ENCODE results near the gene BCL2. TPM values are rescaled to one million over a fixed set of nuclear protein-coding genes. Genes with fewer than 3 reads are reported as not detected.

BCL2 gene
- total RNA-seq, 1 experiment from 2014 or later, result 2.6 TPM

DNA sequence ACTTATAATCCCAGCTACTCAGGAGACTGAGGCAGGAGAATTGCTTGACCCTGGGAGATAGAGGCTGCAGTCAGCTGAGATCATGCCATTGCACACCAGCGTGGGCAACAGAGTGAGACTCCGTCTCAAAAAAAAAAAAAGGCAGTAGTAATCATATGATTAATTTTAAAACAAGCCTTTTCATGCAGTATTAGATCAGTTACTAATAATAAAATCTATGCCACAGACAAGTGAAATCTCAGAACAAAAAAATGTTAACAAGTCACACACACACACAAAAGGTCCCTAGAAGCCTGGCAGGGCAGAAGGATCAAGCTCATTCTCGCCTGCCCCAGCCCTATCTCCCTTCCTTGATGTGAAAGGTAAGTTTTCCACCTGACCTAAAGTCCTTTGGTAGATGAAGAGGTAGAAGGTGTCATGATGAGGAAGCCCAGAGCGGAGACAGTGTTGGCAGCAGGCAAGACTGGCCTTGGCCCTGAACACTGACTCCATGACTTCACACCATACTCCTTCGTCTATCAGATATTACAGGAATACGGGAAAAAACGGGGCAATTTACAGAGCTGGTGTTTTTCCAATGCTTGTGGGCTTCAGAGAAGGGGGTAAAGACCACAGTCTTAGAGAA is 36.8 kb upstream of the BCL2 start (continued):
- TF ChIP-seq, protein P1, sequence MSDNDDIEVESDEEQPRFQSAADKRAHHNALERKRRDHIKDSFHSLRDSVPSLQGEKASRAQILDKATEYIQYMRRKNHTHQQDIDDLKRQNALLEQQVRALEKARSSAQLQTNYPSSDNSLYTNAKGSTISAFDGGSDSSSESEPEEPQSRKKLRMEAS (CRISPR knock-in tag; IDR thresholded peaks at IDR 0.05), result no peak
- TF ChIP-seq PRRX2 (CRISPR knock-in tag; IDR thresholded peaks at IDR 0.05), result no peak
- TF ChIP-seq MLX (CRISPR knock-in tag; IDR thresholded peaks at IDR 0.05), result no peak
- TF ChIP-seq CREM (CRISPR knock-in tag; IDR thresholded peaks at IDR 0.05), result no peak
- TF ChIP-seq ELF4 (CRISPR knock-in tag; IDR thresholded peaks at IDR 0.05; ENCODE audit: low read depth), result no peak
- TF ChIP-seq IRF2 (CRISPR knock-in tag; IDR thresholded peaks at IDR 0.05; ENCODE audit: borderline replicate concordance, low read depth), result no peak
- no peak for TF ChIP-seq ZNF232 (CRISPR knock-in tag; IDR thresholded peaks at IDR 0.05)
- no peak for TF ChIP-seq GRHL2 (CRISPR knock-in tag; IDR thresholded peaks at IDR 0.05; ENCODE audit: insufficient replicate concordance, severe bottlenecking)

DNA sequence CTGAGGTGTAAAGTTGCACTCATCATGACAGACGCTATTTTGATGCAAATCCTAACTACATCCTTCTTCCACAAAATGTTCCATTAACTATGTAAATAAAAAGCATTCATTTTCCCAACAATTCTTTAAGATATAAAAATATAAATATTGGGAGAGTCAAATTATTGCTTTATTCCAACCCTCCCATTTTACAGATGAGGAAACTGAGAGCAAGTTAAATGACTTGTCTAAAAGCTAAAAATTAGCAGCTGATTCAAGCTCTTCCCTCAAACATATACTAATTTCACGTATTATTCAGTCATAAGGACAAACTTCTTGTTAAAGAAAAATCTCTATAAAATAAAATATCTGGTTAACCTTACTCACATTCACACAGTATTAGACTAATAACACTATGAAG is 30.7 kb upstream of the BCL2 start:
- H3K27ac Mint-ChIP-seq, result no peak overlapping the region
- no peaks in the 10 kb centered on the region for H3K9me3 Mint-ChIP-seq
- no peaks in the 10 kb centered on the region for H3K4me1 Mint-ChIP-seq
- TF ChIP-seq NFE2L1 (CRISPR knock-in tag; IDR thresholded peaks at IDR 0.05) (no peak), ELF4 (CRISPR knock-in tag; IDR thresholded peaks at IDR 0.05; ENCODE audit: low read depth) (no peak), ATF3 (CRISPR knock-in tag; conservative IDR thresholded peaks at IDR 0.05) (no peak), NFATC4 (CRISPR knock-in tag; IDR thresholded peaks at IDR 0.05) (no peak)
- TF ChIP-seq, protein P2, sequence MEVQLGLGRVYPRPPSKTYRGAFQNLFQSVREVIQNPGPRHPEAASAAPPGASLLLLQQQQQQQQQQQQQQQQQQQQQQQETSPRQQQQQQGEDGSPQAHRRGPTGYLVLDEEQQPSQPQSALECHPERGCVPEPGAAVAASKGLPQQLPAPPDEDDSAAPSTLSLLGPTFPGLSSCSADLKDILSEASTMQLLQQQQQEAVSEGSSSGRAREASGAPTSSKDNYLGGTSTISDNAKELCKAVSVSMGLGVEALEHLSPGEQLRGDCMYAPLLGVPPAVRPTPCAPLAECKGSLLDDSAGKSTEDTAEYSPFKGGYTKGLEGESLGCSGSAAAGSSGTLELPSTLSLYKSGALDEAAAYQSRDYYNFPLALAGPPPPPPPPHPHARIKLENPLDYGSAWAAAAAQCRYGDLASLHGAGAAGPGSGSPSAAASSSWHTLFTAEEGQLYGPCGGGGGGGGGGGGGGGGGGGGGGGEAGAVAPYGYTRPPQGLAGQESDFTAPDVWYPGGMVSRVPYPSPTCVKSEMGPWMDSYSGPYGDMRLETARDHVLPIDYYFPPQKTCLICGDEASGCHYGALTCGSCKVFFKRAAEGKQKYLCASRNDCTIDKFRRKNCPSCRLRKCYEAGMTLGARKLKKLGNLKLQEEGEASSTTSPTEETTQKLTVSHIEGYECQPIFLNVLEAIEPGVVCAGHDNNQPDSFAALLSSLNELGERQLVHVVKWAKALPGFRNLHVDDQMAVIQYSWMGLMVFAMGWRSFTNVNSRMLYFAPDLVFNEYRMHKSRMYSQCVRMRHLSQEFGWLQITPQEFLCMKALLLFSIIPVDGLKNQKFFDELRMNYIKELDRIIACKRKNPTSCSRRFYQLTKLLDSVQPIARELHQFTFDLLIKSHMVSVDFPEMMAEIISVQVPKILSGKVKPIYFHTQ (CRISPR knock-in tag; IDR thresholded peaks at IDR 0.05), result no peak
- DNase-seq (ENCODE audit: low spot score), result no peak
- H3K27me3 Mint-ChIP-seq (ENCODE audit: low read depth), result no peaks in the 10 kb centered on the region
- peaks cover 61% of the 10 kb centered on the region for H3K36me3 Mint-ChIP-seq
- H3K4me3 Mint-ChIP-seq, result no peak overlapping the region
- ChIA-PET POLR2A (interaction anchor here (0.6 kb wide), 2 partner anchors 493 to 555 kb away, joined by 5 to 9 read pairs; no protein-coding TSS in a partner anchor), CTCF (interaction anchor here (1.3 kb wide), 1 partner anchor 10 kb away, joined by 5 read pairs; no protein-coding TSS in a partner anchor)
- no peak for ATAC-seq

- Mint-ChIP-seq H3K4me3 (no peak overlapping the region), H3K36me3 (peaks cover 61% of the 10 kb centered on the region), H3K27ac (no peak overlapping the region), H3K9me3 (no peaks in the 10 kb centered on the region), H3K27me3 (ENCODE audit: low read depth) (no peaks in the 10 kb centered on the region), H3K4me1 (no peaks in the 10 kb centered on the region)
- POLR2A ChIA-PET, result interaction anchor here (0.6 kb wide), 1 partner anchor 711 kb away, joined by 3 read pairs; no protein-coding TSS in a partner anchor
- CTCF ChIA-PET, result no interaction called here
- ATAC-seq (no peak), DNase-seq (ENCODE audit: low spot score) (no peak)
- TF ChIP-seq, protein P3, sequence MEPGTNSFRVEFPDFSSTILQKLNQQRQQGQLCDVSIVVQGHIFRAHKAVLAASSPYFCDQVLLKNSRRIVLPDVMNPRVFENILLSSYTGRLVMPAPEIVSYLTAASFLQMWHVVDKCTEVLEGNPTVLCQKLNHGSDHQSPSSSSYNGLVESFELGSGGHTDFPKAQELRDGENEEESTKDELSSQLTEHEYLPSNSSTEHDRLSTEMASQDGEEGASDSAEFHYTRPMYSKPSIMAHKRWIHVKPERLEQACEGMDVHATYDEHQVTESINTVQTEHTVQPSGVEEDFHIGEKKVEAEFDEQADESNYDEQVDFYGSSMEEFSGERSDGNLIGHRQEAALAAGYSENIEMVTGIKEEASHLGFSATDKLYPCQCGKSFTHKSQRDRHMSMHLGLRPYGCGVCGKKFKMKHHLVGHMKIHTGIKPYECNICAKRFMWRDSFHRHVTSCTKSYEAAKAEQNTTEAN (CRISPR knock-in tag; IDR thresholded peaks at IDR 0.05), result no peak
- no peak for TF ChIP-seq GTF2I (CRISPR knock-in tag; conservative IDR thresholded peaks at IDR 0.05)
- no peak for TF ChIP-seq OVOL2 (CRISPR knock-in tag; IDR thresholded peaks at IDR 0.05; ENCODE audit: borderline replicate concordance)
- no peak for TF ChIP-seq NR3C1 (CRISPR knock-in tag; conservative IDR thresholded peaks at IDR 0.05; ENCODE audit: low read depth)
- TF ChIP-seq GABPB1 (CRISPR knock-in tag; IDR thresholded peaks at IDR 0.05), result no peak
- TF ChIP-seq KAT7 (CRISPR knock-in tag; IDR thresholded peaks at IDR 0.05; ENCODE audit: borderline replicate concordance), result no peak
- no peak for TF ChIP-seq E2F1 (CRISPR knock-in tag; IDR thresholded peaks at IDR 0.05)
- no peak for TF ChIP-seq FOXK1 (CRISPR knock-in tag; IDR thresholded peaks at IDR 0.05)
- TF ChIP-seq ZNF396 (CRISPR knock-in tag; IDR thresholded peaks at IDR 0.05; ENCODE audit: borderline replicate concordance), result no peak
- no peak for TF ChIP-seq MYBL2 (CRISPR knock-in tag; IDR thresholded peaks at IDR 0.05)
- TF ChIP-seq NFYB (CRISPR knock-in tag; conservative IDR thresholded peaks at IDR 0.05; ENCODE audit: low read depth), result no peak
- no peak for TF ChIP-seq EMX1 (CRISPR knock-in tag; IDR thresholded peaks at IDR 0.05)
- no peak for TF ChIP-seq SOX15 (CRISPR knock-in tag; IDR thresholded peaks at IDR 0.05)
- TF ChIP-seq, protein P4, sequence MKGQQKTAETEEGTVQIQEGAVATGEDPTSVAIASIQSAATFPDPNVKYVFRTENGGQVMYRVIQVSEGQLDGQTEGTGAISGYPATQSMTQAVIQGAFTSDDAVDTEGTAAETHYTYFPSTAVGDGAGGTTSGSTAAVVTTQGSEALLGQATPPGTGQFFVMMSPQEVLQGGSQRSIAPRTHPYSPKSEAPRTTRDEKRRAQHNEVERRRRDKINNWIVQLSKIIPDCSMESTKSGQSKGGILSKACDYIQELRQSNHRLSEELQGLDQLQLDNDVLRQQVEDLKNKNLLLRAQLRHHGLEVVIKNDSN (CRISPR knock-in tag; IDR thresholded peaks at IDR 0.05), result no peak
- no peak for TF ChIP-seq IRF2 (CRISPR knock-in tag; IDR thresholded peaks at IDR 0.05; ENCODE audit: borderline replicate concordance, low read depth)
- no peak for TF ChIP-seq TEAD1 (CRISPR knock-in tag; IDR thresholded peaks at IDR 0.05)
Measured at GRCh38 chr18:63348508-63349136, 29.1 kb upstream of the BCL2 start.
